ENCODE measurements around the gene SSBP2. TPM values are rescaled to one million over a fixed set of nuclear protein-coding genes. Genes with fewer than 3 reads are reported as not detected.

Gene SSBP2
- total and polyA plus RNA-seq, 2 donors (not counting 3 experiments of a cell fraction or from before 2014, with no cell fraction given) = 9.6 to 11.5 TPM

- no peak overlapping the region for H3K27ac ChIP-seq (ENCODE audit: insufficient read depth, low read depth, low read length)
- DNase-seq (ENCODE audit: low read depth, low spot score) (no peak), FAIRE-seq (no peak)
- no TSS peak for BruUV-seq (replicated peaks)
- CTCF ChIA-PET = interaction anchor here (1.1 to 1.4 kb wide), 2 partner anchors 314 to 425 kb away, joined by 3 to 4 read pairs; no protein-coding TSS in a partner anchor
- TF ChIP-seq POLR2A (IDR thresholded peaks at IDR 0.05; ENCODE audit: low read depth, low read length) (no peak), MAX (IDR thresholded peaks at IDR 0.05; ENCODE audit: insufficient read depth, insufficient read length) (no peak), GATA2 (IDR thresholded peaks at IDR 0.05; ENCODE audit: insufficient read depth, insufficient read length, low read depth, low read length) (no peak), JUN (IDR thresholded peaks at IDR 0.05; ENCODE audit: borderline replicate concordance, insufficient read depth, insufficient read length, low read depth) (no peak), POLR2AphosphoS5 (IDR thresholded peaks at IDR 0.05; ENCODE audit: insufficient read depth, low read depth, low read length) (no peak), MYC (IDR thresholded peaks at IDR 0.05; ENCODE audit: low read depth, low read length) (no peak), FOS (IDR thresholded peaks at IDR 0.05; ENCODE audit: borderline replicate concordance, insufficient read depth, low read length) (no peak), EZH2 (IDR thresholded peaks at IDR 0.05; ENCODE audit: borderline replicate concordance, low read depth, low read length, severe bottlenecking) (no peak), CTCF (IDR thresholded peaks at IDR 0.05; ENCODE audit: extremely low read depth in 1 of 2, insufficient read depth in 1 of 2, low read depth in 1 of 2, low read length in 2 of 2) (no peak)
- no peak overlapping the region for H3K9ac ChIP-seq (replicated peaks; ENCODE audit: extremely low read depth, insufficient read depth, low read length)
- no peaks in the 10 kb centered on the region for H3K27me3 ChIP-seq (ENCODE audit: control insufficient read depth in 2 of 2, insufficient read depth in 2 of 2, low read length in 2 of 2)
- POLR2A ChIA-PET = no interaction called here
- no peaks in the 10 kb centered on the region for H4K20me1 ChIP-seq (replicated peaks; ENCODE audit: control insufficient read depth, extremely low read depth, insufficient read depth, low read length)
- intact Hi-C loops (cut with micrococcal nuclease) (no loop called here), dilution Hi-C loops (cut with MboI; ENCODE audit: extremely low pct_ligation_motif_present, low sequenced_read_pairs) (no loop called here)
- H3K79me2 ChIP-seq (ENCODE audit: control insufficient read depth, insufficient read depth, low read length) = no peaks in the 10 kb centered on the region
- no peaks in the 10 kb centered on the region for H3K4me1 ChIP-seq (ENCODE audit: control insufficient read depth, extremely low read depth, insufficient read depth, low read length)
- no peaks in the 10 kb centered on the region for H3K9me3 ChIP-seq (replicated peaks; ENCODE audit: control insufficient read depth, insufficient read depth, low read length)
- H3K36me3 ChIP-seq (ENCODE audit: control insufficient read depth in 2 of 2, extremely low read depth in 1 of 2, insufficient read depth in 2 of 2, low read length in 2 of 2) = no peaks in the 10 kb centered on the region
- H3K4me3 ChIP-seq (replicated peaks in 1 of 3; ENCODE audit: insufficient read depth in 1 of 3, low read depth in 1 of 3, low read length in 3 of 3) = no peak overlapping the region
- H2AFZ ChIP-seq (ENCODE audit: low read depth, low read length) = no peak overlapping the region
- H3K4me2 ChIP-seq (ENCODE audit: insufficient read depth, low read length) = no peak overlapping the region
- H3K9me1 ChIP-seq (replicated peaks; ENCODE audit: control insufficient read depth, extremely low read depth, insufficient read depth, low read length) = no peaks in the 10 kb centered on the region
These were observed 10.1 kb downstream of the SSBP2 start for GRCh38 chr5:81740758-81741157.
